ENCODE results near the gene TTLL11.

- TF ChIP-seq POLR2AphosphoS5 (IDR thresholded peaks at IDR 0.05; ENCODE audit: low read depth, low read length) (no peak), PAX5 (IDR thresholded peaks at IDR 0.05; ENCODE audit: insufficient read depth, low read length, severe bottlenecking) (no peak), POLR2A (IDR thresholded peaks at IDR 0.05; ENCODE audit: low read depth, low read length) (no peak), TAF1 (IDR thresholded peaks at IDR 0.05; ENCODE audit: low read depth, low read length) (no peak), SPI1 (IDR thresholded peaks at IDR 0.05; ENCODE audit: low read depth, low read length) (no peak), POU2F2 (IDR thresholded peaks at IDR 0.05; ENCODE audit: low read depth, low read length) (no peak)
Observed at GRCh38 chr9:122116448-122117173, 23.5 kb upstream of the TTLL11 start.

Data from GM12891 (cell line).